ENCODE data around the gene NR1D1.

The NR1D1 gene

GRCh38 chr17:40075201-40075941, 25.0 kb downstream of the NR1D1 start:
- DNase-seq (ENCODE audit: low read depth in 2 of 2): peak in 1 of 2 donors; percentile 37

DNA sequence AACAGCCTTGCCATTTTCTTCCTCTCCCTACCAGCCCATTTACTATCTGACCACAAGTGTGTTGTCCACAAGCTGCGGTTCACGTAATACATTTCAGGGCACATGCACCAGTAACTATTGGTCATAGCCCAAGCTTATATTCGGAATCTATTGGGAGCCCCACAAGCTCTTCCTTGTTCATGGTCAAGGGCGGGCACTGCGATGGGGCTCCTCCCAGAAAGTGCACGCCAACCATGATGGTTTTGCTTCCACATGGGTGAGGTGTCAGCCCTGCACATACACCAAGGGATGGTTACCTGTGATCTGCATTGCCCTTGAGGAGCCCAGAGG, 25.6 kb downstream of the NR1D1 start:
- DNase-seq (ENCODE audit: low read depth in 2 of 2): no peak

GRCh38 chr17:40074175-40074512, 26.2 kb downstream of the NR1D1 start:
- no peak for DNase-seq (ENCODE audit: low read depth in 2 of 2)

GRCh38 chr17:40073454-40074174, 26.8 kb downstream of the NR1D1 start:
- DNase-seq (ENCODE audit: low read depth in 2 of 2): no peak

GRCh38 chr17:40072735-40073346, 27.5 kb downstream of the NR1D1 start:
- no peak for DNase-seq (ENCODE audit: low read depth in 2 of 2)

DNA sequence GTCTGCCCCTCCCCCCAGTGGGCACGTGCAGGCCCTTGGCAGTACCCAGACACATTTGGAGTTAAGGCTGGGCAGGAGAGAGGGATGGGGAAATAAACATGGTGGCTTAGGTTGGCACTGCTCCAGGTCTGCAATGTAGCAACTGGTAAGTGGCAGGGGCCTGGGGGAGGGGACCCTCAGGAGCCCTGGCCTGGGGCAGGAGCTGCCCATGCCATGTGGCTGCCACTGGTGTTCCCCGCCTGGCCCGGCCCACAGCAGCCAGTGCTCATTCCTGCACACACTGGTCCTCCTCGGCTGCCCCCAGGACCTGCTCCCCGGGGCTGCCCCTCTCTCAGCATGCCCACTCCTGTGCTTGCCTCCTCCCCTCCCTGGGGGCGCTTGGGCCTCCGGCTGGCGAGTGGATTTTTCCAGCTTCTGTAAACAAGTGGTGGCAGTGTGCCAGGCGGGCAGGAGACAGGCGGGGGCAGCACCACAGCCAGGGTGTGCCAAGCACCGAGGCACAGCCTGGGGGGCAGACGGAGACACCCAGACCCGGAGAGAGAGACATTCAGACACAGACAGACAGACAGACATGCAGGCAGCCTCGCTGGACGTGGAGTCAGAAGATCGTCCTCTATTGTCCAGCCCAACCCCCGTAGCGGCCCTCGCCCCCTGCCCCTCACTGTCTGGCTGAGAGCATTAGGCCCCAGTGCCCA, 28.2 kb downstream of the NR1D1 start:
- DNase-seq (ENCODE audit: low read depth in 2 of 2): no peak

GRCh38 chr17:40071313-40072039, 28.9 kb downstream of the NR1D1 start:
- no peak for DNase-seq (ENCODE audit: low read depth in 2 of 2)

- no peak for DNase-seq (ENCODE audit: low read depth in 2 of 2)
Observed at GRCh38 chr17:40070709-40071312, 29.6 kb downstream of the NR1D1 start.

DNA sequence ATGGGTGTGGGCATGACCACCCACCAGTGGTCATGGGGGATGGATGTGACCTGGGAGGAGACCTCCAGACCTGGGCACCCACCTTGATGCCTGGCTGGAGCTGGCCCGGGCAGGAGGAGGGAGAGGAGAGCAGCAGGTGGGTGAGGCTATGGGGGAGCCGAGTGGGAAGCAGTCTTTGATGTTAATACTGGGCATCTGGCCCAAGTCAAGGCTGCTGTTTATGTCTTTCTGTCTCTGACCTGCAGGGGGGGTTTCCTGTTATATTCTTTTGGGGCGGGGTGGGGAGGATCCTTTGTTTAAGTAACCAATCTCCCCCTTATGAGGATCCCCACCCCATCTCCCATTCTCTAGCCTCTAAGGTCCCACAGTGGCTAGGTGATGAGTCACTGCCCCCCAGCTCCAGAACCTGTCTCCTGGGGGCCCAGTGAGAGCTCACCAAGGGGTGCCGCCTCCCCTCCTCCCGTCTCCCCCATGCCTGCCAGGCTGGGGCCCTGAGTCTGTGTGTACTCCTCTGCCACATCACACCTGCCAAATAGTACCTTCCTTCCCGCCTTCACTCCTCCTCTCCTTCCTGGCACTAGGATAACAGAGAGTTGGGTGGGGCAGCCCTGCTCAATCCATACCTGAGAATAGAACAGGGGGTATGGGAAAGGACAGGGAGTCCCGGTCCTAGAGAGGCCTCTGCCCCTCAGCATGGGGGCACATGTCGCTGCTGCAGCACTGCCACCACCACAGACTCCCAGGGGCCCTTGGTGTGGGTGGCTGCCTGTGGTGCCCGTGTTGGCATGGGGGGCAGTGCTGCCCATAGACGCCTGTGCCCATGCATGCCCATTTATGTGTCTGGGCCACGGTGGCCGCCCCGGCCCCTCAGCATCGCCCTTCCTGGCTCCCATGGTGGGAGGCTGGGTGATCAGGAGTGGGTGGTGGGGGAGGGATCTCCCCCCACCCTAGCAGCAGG, 30.4 kb downstream of the NR1D1 start:
- peak in 1 of 2 donors; percentile 26 for DNase-seq (ENCODE audit: low read depth in 2 of 2)

DNA sequence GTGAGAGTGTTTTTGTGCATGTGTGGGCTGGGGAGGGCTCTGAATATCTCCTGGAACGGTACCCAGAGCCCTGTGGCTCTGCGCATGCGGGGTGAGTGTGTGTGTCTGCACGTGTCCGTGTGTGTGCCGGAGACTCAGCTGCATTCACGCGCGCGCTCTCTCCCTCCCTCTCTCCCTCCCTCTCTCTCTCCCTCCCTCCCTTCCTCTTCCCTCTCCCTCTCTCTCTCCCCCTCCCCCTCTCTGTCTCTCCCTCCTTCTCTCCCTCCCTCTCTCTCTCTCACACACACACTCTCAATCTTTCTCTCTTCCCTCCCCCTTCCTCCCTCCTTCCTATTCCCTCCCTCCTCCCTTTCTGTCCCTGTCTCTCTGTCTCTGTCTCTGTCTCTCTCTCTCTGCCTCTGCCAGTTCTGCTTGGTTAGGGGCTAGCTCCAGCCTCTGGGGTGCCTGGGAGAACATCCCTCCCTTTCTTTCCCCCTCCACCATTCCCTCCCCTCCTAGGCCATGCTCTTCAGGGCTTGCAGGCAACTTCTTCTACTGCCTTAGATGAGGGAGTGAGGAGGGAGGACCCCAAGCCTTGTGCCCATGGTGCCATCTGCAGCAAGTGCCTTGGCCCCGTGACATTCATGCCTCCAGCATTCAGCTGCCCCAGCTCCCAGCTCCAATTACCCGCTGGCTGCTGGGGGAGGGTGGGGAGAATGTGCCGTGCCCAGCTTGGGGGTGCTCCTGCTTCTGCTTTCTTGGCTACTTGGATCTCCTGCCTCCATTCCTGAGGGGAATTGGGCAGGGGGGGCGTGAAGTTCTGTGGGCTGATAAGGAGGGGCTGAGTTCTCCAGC, 31.3 kb downstream of the NR1D1 start:
- peak; percentile 81 to 83 for DNase-seq (ENCODE audit: low read depth in 2 of 2)

- no peak for DNase-seq (ENCODE audit: low read depth in 2 of 2)
Observed at GRCh38 chr17:40068584-40068916, 31.8 kb downstream of the NR1D1 start.

DNA sequence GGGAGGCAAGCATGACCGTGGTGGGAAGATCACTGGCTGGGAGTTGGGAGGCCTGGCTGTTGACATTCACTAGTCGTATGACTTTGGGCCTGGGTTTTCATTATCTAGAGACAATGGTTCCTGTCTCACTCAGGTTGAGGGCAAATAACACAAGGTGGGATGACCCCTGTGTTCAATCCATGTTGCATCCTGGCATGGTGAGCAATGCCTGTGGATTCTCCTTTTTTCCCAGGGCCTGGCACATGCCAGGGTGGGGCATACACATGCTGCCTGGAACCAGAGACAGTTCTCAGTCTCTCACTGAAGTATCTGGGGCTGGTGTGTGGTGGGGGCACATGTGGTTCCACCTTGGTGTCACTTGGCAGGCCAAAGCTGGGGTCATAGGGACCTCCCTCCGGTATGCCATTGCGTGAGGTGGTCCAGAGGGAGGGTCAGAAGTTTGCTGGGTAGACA, 32.2 kb downstream of the NR1D1 start:
- DNase-seq (ENCODE audit: low read depth in 2 of 2): no peak

DNA sequence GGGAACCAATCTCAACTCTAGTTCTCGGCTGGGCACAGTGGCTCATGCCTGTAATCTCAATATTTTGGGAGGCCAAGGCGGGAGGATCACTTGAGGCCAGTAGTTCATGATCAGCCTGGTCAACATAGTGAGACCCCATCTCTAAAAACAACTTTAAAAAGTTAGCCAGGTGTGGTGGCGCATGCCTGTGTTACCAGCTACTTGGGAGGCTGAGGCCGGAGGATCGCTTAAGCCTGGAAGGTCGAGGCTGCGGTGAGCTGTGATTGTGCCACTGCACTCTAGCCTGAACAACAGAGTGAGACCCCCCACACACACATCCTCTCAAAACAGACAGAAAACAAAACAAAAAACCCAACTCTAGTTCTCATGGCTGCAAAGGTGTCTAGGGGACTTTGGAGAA, 32.7 kb downstream of the NR1D1 start:
- DNase-seq (ENCODE audit: low read depth in 2 of 2): no peak

- DNase-seq (ENCODE audit: low read depth in 2 of 2): no peak
Observed at GRCh38 chr17:40065769-40066510, 34.4 kb downstream of the NR1D1 start.

DNA sequence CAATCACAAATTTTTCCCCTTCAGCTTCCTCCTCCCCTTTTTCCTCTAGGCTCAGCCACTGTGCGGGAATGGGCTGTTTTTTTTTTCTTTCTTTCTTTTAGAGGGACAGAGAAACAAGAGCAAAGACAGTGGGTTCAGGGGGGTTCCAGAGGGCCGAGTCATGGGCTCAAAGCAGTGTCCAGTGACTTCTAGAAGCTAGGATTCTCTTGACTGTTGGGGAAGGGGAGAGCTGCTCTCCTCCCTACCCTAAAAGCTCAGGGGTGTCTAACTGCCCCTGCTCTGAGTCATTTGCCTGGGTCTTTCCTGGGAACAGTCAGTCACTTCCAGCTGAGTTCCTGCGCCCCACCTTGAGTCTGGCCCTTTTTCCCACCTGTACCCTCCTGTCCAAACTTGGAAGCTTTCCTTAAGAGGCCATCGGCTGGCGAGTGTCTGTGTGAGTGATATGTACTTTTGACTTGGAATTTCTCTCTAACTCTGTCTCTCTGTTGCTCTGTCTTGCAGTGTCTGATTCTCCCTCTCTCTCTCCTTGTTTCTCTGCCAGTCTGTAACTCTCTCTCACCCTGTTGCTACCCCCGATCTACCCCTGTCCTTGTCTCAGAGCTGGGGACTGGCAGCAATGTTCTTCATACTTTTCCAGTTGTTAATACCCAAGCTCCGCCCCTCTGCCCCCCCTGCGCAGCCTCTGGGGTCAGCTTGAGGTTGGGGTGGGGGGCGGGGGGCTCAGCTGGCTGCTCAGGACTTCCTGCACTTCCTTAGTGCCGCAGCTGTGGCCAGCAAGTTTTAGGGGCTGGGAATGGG, 35.2 kb downstream of the NR1D1 start:
- DNase-seq (ENCODE audit: low read depth in 2 of 2): no peak

DNA sequence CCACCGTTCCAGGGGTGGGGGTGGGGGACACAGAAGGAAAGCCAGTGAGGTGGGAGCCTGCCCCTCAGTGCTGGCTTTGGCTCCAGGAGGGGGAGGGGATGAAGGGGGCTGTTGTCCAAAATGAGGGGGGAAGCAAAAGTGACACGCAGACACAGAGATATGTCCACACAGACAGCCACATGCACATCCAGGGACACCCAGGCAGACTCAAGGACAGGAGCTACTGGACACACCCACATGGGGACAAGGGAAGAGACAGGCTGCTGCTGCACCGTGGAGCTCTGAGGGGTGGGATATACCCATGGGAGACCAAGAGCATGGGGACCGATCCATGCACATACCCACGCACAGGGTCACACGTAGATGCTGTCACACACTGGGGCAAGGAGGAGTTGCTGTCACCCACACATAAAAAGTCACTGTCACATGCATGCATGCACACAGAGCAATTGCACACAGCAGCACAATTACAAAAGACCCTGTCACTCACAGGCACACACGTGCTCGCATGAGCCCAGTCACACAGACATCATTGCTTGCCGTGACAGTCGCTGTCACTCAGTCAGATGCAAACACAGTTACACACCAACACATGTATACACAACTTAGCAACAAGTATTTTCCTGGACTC, 36.4 kb downstream of the NR1D1 start:
- DNase-seq (ENCODE audit: low read depth in 2 of 2): no peak

- no peak for DNase-seq (ENCODE audit: low read depth in 2 of 2)
Observed at GRCh38 chr17:40063187-40063771, 37.1 kb downstream of the NR1D1 start.

Measured in stimulated activated CD8-positive, alpha-beta memory T cell treated with anti-CD3 and anti-CD28 coated beads, Interleukin-7, amount 100 ng/mL, for 4 hours (primary cell).